ENCODE data around the gene PTPRN2. TPM values are rescaled to one million over a fixed set of nuclear protein-coding genes. Genes with fewer than 3 reads are reported as not detected.
A peak's percentile ranks its signal among the peaks of the same experiment; 100 is the strongest.

The PTPRN2 gene
- total RNA-seq, 1 experiment from 2014 or later: 2.1 TPM

GRCh38 chr7:157690833-157691585, 896.6 kb downstream of the PTPRN2 start:
- H3K9ac ChIP-seq (ENCODE audit: low read length): peak overlapping the region; percentile 76
- H3K9me2 ChIP-seq (ENCODE audit: insufficient read depth): no peaks in the 10 kb centered on the region
- ATAC-seq (peak; percentile 91), DNase-seq (ENCODE audit: low read depth, low spot score) (peak; percentile 71)
- H3K4me1 ChIP-seq (ENCODE audit: control insufficient read depth in 1 of 2, insufficient read depth in 2 of 2, low read length in 2 of 2): peaks cover 0 to 13% of the 10 kb centered on the region in 2 experiments; a peak in 3 of 4 replicates
- ChIA-PET CTCF (no interaction called here), RAD21 (ENCODE audit: low non-redundant PET in 1 of 2, low total read pairs in 2 of 2, uncharacterized antibody in 2 of 2, unreplicated experiment in 2 of 2) (no interaction called here), POLR2A (no interaction called here)
- H3K79me2 ChIP-seq (ENCODE audit: insufficient read depth, low read length): peaks cover 7% of the 10 kb centered on the region; the same call in 1 of the 2 replicates
- intact Hi-C loops (cut with micrococcal nuclease): no loop called here
- H4K20me1 ChIP-seq (ENCODE audit: insufficient read depth): no peaks in the 10 kb centered on the region
- H3K27me3 ChIP-seq (ENCODE audit: insufficient read depth, low read length): no peaks in the 10 kb centered on the region
- BruUV-seq (replicated peaks): no TSS peak
- H3K9me3 ChIP-seq (ENCODE audit: control insufficient read depth in 1 of 2, insufficient read depth in 1 of 2, low read depth in 1 of 2, low read length in 2 of 2): no peaks in the 10 kb centered on the region
- TF ChIP-seq REST (IDR thresholded peaks at IDR 0.05; ENCODE audit: low read depth): no peak
- no peak for TF ChIP-seq ELF1 (IDR thresholded peaks at IDR 0.05; ENCODE audit: borderline replicate concordance, low read depth)
- no peak for TF ChIP-seq EZH2phosphoT487 (IDR thresholded peaks at IDR 0.05; ENCODE audit: borderline replicate concordance)
- peak; percentile 16 for TF ChIP-seq POLR2A (IDR thresholded peaks at IDR 0.05; ENCODE audit: borderline replicate concordance, extremely low read depth, insufficient read depth, insufficient read length)
- TF ChIP-seq ATF3 (IDR thresholded peaks at IDR 0.05): no peak
- TF ChIP-seq EGR1 (IDR thresholded peaks at IDR 0.05; ENCODE audit: low read depth): no peak
- TF ChIP-seq JUND (IDR thresholded peaks at IDR 0.05): no peak
- no peak for TF ChIP-seq CBX3 (IDR thresholded peaks at IDR 0.05; ENCODE audit: low read depth)
- no peak for TF ChIP-seq ZNF274 (IDR thresholded peaks at IDR 0.05; ENCODE audit: low read depth, low read length)
- no peak for TF ChIP-seq CTCF (IDR thresholded peaks at IDR 0.05 in 2 of 3, conservative IDR thresholded peaks at IDR 0.05 in 1 of 3; ENCODE audit: borderline replicate concordance in 1 of 3, insufficient read depth in 1 of 3, low read depth in 2 of 3, low read length in 2 of 3)
- no peak for TF ChIP-seq FOSL1 (IDR thresholded peaks at IDR 0.05; ENCODE audit: low read depth)
- TF ChIP-seq EZH2 (IDR thresholded peaks at IDR 0.05): no peak
- peak; percentile 31; the same call in 1 of the 2 replicates for TF ChIP-seq ZFX (IDR thresholded peaks at IDR 0.05)
- TF ChIP-seq RAD21 (IDR thresholded peaks at IDR 0.05; ENCODE audit: low read depth): no peak
- TF ChIP-seq SIN3A (IDR thresholded peaks at IDR 0.05; ENCODE audit: low read depth): no peak
- no peak for TF ChIP-seq ZBTB33 (IDR thresholded peaks at IDR 0.05; ENCODE audit: extremely low read depth, insufficient replicate concordance, low read length)
- TF ChIP-seq CEBPB (IDR thresholded peaks at IDR 0.05; ENCODE audit: low read depth): no peak
- TF ChIP-seq MAX (IDR thresholded peaks at IDR 0.05): no peak
- no peak for TF ChIP-seq SRF (IDR thresholded peaks at IDR 0.05; ENCODE audit: low read depth)
- TF ChIP-seq SP1 (IDR thresholded peaks at IDR 0.05; ENCODE audit: low read depth): peak; percentile 78
- TF ChIP-seq TCF7L2 (IDR thresholded peaks at IDR 0.05; ENCODE audit: borderline replicate concordance, extremely low read depth, insufficient read depth, insufficient read length): peak; percentile 15
- H3K4me2 ChIP-seq (ENCODE audit: low read length): peak overlapping the region; percentile 96
- H3K36me3 ChIP-seq (ENCODE audit: control insufficient read depth in 1 of 2, insufficient read depth in 2 of 2, low read length in 2 of 2): no peaks in the 10 kb centered on the region
- peak overlapping the region; percentile 76 to 81 for H3K4me3 ChIP-seq (replicated peaks in 1 of 2; ENCODE audit: low read depth in 1 of 2, low read length in 2 of 2)
- H2AFZ ChIP-seq (ENCODE audit: low read depth, low read length, poor library complexity, severe bottlenecking): peak overlapping the region; percentile 45
- peak overlapping the region; percentile 71; the same call in 1 of the 2 replicates for H3K27ac ChIP-seq (ENCODE audit: low read depth, low read length)
